GM12892 (cell line): ENCODE data around the gene PAPPA.

ENCODE experiments used
- POLR2A ChIP-seq: IDR thresholded peaks from 2 replicates; pipeline ENCODE4 v1.6.1; 2011; ENCODE audit warnings: low read depth, low read length, control low read depth
- POLR2AphosphoS5 ChIP-seq: IDR thresholded peaks from 2 replicates; pipeline ENCODE4 v1.6.1; 2011; ENCODE audit warnings: low read depth, low read length, control low read depth

DNA sequence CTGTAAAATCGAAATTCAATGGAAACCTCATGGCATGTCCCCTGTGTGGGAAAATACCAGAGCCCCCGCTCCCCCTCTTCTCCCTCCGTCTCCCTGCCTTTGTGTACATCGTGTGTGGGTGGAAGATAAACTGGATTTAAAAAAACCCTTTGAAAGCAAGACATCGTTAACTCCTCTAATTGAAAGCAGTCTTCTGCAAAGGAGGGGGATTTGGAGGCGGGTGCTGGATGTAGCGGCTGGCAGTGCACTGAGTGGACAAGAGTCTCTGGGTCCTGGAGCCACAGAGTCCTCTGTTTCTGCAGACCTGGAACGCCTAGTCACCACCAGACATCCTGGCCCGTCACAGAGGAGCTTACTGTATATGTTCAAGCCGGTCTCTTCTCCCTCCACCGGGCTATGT is 169.4 kb downstream of the PAPPA start:
- TF ChIP-seq POLR2A (no peak), POLR2AphosphoS5 (no peak)
